Calu3 (cell line): ENCODE data around the gene RAB44. TPM values are rescaled to one million over a fixed set of nuclear protein-coding genes. Genes with fewer than 3 reads are reported as not detected.

Source experiments
- BruUV-seq: library from RNA; stranded (reverse); fragments of 400-500 nt; replicated peaks from 2 replicates; lab custom pipeline; 2021; lab: Mats Ljungman, UMichigan
- CTCF ChIA-PET: fragments of 300-600 bp; sonication (Branson Sonifier 250); formaldehyde crosslinking; loops from one replicate; lab custom pipeline; 2022; ENCODE audit warnings: antibody characterized with exemption; lab: Charles Lee
- DNase-seq: peaks from one replicate; pipeline ENCODE4 v3.0.0; 2022
- H3K27ac Mint-ChIP-seq: one replicate; pipeline ENCODE4 v1.8.0; 2022; ENCODE audit warnings: mixed read lengths; ENCODE audit not compliant: unreplicated experiment
- H3K27me3 Mint-ChIP-seq: one replicate; pipeline ENCODE4 v1.8.0; 2022; ENCODE audit warnings: mixed read lengths; ENCODE audit not compliant: unreplicated experiment
- H3K36me3 Mint-ChIP-seq: one replicate; pipeline ENCODE4 v1.8.0; 2022; ENCODE audit warnings: mild to moderate bottlenecking, moderate library complexity, mixed read lengths; ENCODE audit not compliant: insufficient read depth, unreplicated experiment
- H3K4me1 Mint-ChIP-seq: one replicate; pipeline ENCODE4 v1.8.0; 2022; ENCODE audit warnings: mild to moderate bottlenecking, low read depth, mixed read lengths; ENCODE audit not compliant: unreplicated experiment
- H3K4me3 Mint-ChIP-seq: one replicate; pipeline ENCODE4 v1.8.0; 2022; ENCODE audit warnings: mild to moderate bottlenecking, low read depth, moderate library complexity, mixed read lengths; ENCODE audit not compliant: unreplicated experiment
- H3K9me3 Mint-ChIP-seq: one replicate; pipeline ENCODE4 v1.8.0; 2022; ENCODE audit warnings: low read depth, mixed read lengths; ENCODE audit not compliant: unreplicated experiment
- intact Hi-C: fragments of 100-400 bp; cut with micrococcal nuclease; formaldehyde crosslinking; loops from one replicate; pipeline ENCODE4 v1.10.0; 2022; ENCODE audit not compliant: unreplicated experiment
- total RNA-seq: library from RNA; stranded (reverse); gene quantifications from 2 replicates; pipeline ENCODE4 v1.2.3, GENCODE V29; 2022
- TF ChIP-seq, protein P1 (sequence below): fragments of 200-600 bp; IDR thresholded peaks from one replicate; pipeline ENCODE4 v1.8.0; 2022; ENCODE audit warnings: antibody characterized with exemption; ENCODE audit not compliant: unreplicated experiment

The RAB44 gene
- total RNA-seq, 1 experiment from 2014 or later, result not detected

DNA sequence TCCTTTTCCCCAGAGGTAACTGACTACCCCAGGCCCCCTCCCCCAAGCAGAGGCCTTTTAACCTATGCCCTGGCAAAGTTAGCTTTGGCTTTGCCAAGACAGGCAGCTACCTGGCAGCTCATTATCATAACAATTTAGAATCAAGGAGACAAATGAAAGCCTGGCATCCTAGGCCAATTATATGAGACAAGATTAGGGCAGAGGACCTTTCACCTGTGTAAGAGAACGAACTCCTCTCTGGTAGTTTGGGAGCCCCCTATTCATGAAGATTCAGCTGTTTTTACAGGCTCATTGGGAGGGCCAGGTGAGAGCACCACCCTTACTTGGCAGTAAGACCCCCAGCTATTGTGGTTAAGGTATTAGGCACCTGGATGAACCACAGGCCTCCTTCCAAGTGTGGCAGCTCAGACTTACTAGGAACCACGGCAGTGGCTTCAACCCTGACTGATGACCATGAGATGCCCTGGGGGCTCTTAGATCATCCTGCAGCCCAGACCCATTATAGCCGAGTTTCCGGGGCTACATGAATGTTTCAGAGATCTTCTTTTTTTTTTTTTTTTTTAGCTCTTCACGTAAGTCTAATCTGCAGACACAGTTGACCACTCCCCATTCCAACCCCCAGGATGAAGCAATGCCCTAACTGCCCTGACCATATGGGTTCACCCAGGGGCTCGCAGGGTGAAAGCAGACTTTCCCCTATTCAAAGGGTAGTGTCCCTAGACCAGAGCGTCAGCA lies 56.2 kb downstream of the RAB44 start:
- intact Hi-C loops, result no loop called here
- no peaks in the 10 kb centered on the region for H3K36me3 Mint-ChIP-seq
- H3K4me1 Mint-ChIP-seq, result peaks cover 73% of the 10 kb centered on the region
- CTCF ChIA-PET, result interaction anchor here (0.6 to 0.7 kb wide), 2 partner anchors 43 to 464 kb away, joined by 4 read pairs; no protein-coding TSS in a partner anchor
- TF ChIP-seq, protein P1, sequence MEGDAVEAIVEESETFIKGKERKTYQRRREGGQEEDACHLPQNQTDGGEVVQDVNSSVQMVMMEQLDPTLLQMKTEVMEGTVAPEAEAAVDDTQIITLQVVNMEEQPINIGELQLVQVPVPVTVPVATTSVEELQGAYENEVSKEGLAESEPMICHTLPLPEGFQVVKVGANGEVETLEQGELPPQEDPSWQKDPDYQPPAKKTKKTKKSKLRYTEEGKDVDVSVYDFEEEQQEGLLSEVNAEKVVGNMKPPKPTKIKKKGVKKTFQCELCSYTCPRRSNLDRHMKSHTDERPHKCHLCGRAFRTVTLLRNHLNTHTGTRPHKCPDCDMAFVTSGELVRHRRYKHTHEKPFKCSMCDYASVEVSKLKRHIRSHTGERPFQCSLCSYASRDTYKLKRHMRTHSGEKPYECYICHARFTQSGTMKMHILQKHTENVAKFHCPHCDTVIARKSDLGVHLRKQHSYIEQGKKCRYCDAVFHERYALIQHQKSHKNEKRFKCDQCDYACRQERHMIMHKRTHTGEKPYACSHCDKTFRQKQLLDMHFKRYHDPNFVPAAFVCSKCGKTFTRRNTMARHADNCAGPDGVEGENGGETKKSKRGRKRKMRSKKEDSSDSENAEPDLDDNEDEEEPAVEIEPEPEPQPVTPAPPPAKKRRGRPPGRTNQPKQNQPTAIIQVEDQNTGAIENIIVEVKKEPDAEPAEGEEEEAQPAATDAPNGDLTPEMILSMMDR, result no peak
- H3K4me3 Mint-ChIP-seq, result no peak overlapping the region
- no peaks in the 10 kb centered on the region for H3K27me3 Mint-ChIP-seq
- H3K27ac Mint-ChIP-seq, result no peak overlapping the region
- H3K9me3 Mint-ChIP-seq, result no peaks in the 10 kb centered on the region
- DNase-seq, result no peak
- BruUV-seq, result no TSS peak

DNA sequence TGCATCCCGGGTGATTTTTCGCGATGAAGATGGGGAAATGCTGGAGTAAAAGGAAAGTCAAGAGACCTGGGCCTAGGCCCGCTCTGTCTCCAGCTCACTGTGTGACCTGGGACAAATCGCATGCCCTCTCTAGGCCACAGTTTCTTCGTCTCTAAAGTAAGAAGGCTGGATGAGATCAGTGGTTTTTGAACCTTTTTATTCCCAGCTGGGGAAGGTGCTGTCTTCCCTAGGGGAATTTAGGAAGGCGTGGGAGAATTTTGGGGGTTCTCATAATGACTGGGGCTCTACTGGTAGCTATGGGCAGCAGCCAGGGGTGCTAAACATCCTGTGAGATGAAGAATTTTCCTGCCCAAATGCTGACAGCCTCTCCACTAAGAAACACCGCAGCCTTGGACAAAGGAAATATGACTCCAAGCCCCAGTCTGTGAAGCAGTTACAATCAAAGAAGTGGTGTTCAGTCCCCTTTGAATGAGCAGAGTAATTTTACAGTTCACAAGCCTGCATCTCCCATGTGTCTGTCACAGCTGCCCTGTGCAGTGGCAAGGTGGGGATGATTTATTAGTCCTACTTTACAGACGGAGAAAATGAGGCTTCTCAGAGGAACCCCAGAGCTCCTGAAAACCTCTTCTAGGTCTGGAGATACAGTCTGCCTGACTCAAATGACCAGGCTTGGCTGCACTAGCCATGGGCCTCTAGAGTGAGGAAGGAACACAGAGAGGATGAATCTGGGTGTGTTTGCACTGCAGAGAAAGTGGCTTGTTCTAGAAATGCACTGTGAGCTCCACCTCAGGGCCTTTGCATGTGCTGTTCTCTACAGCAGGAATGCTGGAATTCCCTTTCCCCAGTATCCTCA lies 57.2 kb downstream of the RAB44 start:
- Mint-ChIP-seq H3K27ac (no peak overlapping the region), H3K27me3 (no peaks in the 10 kb centered on the region), H3K9me3 (no peaks in the 10 kb centered on the region), H3K36me3 (no peaks in the 10 kb centered on the region), H3K4me1 (peaks cover 80% of the 10 kb centered on the region), H3K4me3 (no peak overlapping the region)
- no TSS peak for BruUV-seq
- TF ChIP-seq, protein P1, result no peak
- DNase-seq, result no peak
- CTCF ChIA-PET, result interaction anchor here (0.6 to 0.9 kb wide), 3 partner anchors 44 to 148 kb away, joined by 3 to 5 read pairs (median 4); no protein-coding TSS in a partner anchor
- intact Hi-C loops, result no loop called here

GRCh38 chr6:36755435-36756348 lies 58.1 kb downstream of the RAB44 start:
- no peaks in the 10 kb centered on the region for H3K27me3 Mint-ChIP-seq
- peaks cover 80% of the 10 kb centered on the region for H3K4me1 Mint-ChIP-seq
- peak; percentile 63 for DNase-seq
- H3K27ac Mint-ChIP-seq, result peak overlapping the region; percentile 27
- no peaks in the 10 kb centered on the region for H3K9me3 Mint-ChIP-seq
- intact Hi-C loops, result no loop called here
- TF ChIP-seq, protein P1, result no peak
- H3K36me3 Mint-ChIP-seq, result no peaks in the 10 kb centered on the region
- no peak overlapping the region for H3K4me3 Mint-ChIP-seq
- CTCF ChIA-PET, result interaction anchor here (0.6 to 1.0 kb wide), 4 partner anchors 141 to 188 kb away, joined by 3 to 5 read pairs (median 4); no protein-coding TSS in a partner anchor
- no TSS peak for BruUV-seq

- Mint-ChIP-seq H3K36me3 (no peaks in the 10 kb centered on the region), H3K9me3 (no peaks in the 10 kb centered on the region), H3K4me1 (peaks cover 74% of the 10 kb centered on the region), H3K4me3 (no peak overlapping the region), H3K27ac (no peak overlapping the region), H3K27me3 (no peaks in the 10 kb centered on the region)
- DNase-seq, result no peak
- no TSS peak for BruUV-seq
- intact Hi-C loops, result no loop called here
- CTCF ChIA-PET, result interaction anchor here (1.0 kb wide), 1 partner anchor 142 kb away, joined by 3 read pairs; no protein-coding TSS in a partner anchor
- TF ChIP-seq, protein P1, result no peak
Observed at GRCh38 chr6:36756786-36757185, 59.2 kb downstream of the RAB44 start.
